Glutamatergic neuron (in vitro differentiated cells): ENCODE results near the gene OPN5. TPM values are rescaled to one million over a fixed set of nuclear protein-coding genes. Genes with fewer than 3 reads are reported as not detected.

Experiments
- DNase-seq: peaks from one replicate; pipeline ENCODE4 v3.0.0; 2022
- H3K27ac Mint-ChIP-seq: one replicate; pipeline ENCODE4 v1.8.0; 2020; ENCODE audit warnings: mild to moderate bottlenecking, mixed read lengths, inconsistent platforms; ENCODE audit not compliant: unreplicated experiment
- H3K27me3 Mint-ChIP-seq: one replicate; pipeline ENCODE4 v1.8.0; 2020; ENCODE audit warnings: mild to moderate bottlenecking, moderate library complexity, mixed read lengths, inconsistent platforms; ENCODE audit not compliant: unreplicated experiment
- H3K36me3 Mint-ChIP-seq: one replicate; pipeline ENCODE4 v1.8.0; 2020; ENCODE audit warnings: mild to moderate bottlenecking, mixed read lengths, inconsistent platforms; ENCODE audit not compliant: unreplicated experiment
- H3K4me1 Mint-ChIP-seq: one replicate; pipeline ENCODE4 v1.8.0; 2020; ENCODE audit warnings: mild to moderate bottlenecking, low read depth, mixed read lengths, inconsistent platforms; ENCODE audit not compliant: unreplicated experiment
- H3K4me3 Mint-ChIP-seq: one replicate; pipeline ENCODE4 v1.8.0; 2020; ENCODE audit warnings: mild to moderate bottlenecking, mixed read lengths, inconsistent platforms; ENCODE audit not compliant: unreplicated experiment
- H3K9me3 Mint-ChIP-seq: one replicate; pipeline ENCODE4 v1.8.0; 2020; ENCODE audit warnings: mild to moderate bottlenecking, moderate library complexity, mixed read lengths, inconsistent platforms; ENCODE audit not compliant: unreplicated experiment
- CTCF ChIP-seq: fragments of 200-600 bp; sonication (generic); IDR thresholded peaks from one replicate; pipeline ENCODE4 v1.5.0; 2021; ENCODE audit not compliant: partially characterized antibody, unreplicated experiment
- total RNA-seq: library from RNA; stranded (reverse); fragmentation: NEBNext Ultra II Directional; extraction: Animal tissue kit (Norgen Biotek cat#: 25700); gene quantifications from one replicate; pipeline ENCODE4 v1.2.1, GENCODE V29; 2021; ENCODE audit not compliant: unreplicated experiment

OPN5 gene
- total RNA-seq, 1 donor from 2014 or later = not detected

DNA sequence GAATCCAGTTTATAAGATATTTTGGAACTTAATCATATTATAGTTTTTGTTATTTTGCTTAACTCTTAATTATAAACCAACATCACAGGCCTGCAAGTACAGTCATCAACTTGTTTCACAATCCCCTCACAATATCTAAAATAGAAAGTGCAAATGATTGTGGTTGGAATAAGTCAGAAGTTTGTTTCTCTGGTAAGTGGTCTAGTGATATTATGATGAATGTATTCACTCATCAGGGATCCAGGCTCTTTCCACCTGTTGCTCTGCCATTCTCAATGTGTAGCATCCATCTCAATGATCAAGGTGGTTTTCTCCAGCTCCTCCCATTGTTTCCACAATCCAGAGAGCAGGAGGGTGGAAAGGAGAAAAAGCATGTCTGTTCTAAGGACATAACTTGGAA lies 54.2 kb downstream of the OPN5 start:
- H3K27ac Mint-ChIP-seq = no peak overlapping the region
- H3K27me3 Mint-ChIP-seq = no peaks in the 10 kb centered on the region
- no peaks in the 10 kb centered on the region for H3K9me3 Mint-ChIP-seq
- no peaks in the 10 kb centered on the region for H3K4me1 Mint-ChIP-seq
- H3K4me3 Mint-ChIP-seq = no peak overlapping the region
- DNase-seq = no peak
- TF ChIP-seq CTCF = no peak
- H3K36me3 Mint-ChIP-seq = no peaks in the 10 kb centered on the region

GRCh38 chr6:47836639-47837038 lies 54.8 kb downstream of the OPN5 start:
- no peak for DNase-seq
- H3K9me3 Mint-ChIP-seq = no peaks in the 10 kb centered on the region
- no peaks in the 10 kb centered on the region for H3K4me1 Mint-ChIP-seq
- H3K27me3 Mint-ChIP-seq = no peaks in the 10 kb centered on the region
- no peak for TF ChIP-seq CTCF
- H3K27ac Mint-ChIP-seq = no peak overlapping the region
- H3K4me3 Mint-ChIP-seq = no peak overlapping the region
- no peaks in the 10 kb centered on the region for H3K36me3 Mint-ChIP-seq

DNA sequence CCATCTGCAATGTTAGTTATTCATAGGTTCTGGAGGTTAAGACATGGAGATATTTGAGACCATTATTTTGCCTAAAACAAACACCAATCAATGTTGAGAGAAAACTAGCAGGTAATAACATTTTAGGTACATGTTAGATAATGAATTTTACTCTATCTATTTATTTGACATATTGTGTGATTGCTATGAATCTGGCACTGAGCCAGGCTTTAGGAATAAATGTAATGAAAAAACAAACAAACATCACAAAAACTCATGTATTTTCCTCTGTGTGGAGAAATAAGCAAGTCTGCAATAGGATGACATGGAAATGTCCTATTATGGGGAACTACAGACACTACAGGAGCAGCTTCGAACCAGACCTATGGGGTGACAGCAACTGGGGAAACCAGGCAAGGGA lies 57.8 kb downstream of the OPN5 start:
- H3K27ac Mint-ChIP-seq = no peak overlapping the region
- no peaks in the 10 kb centered on the region for H3K36me3 Mint-ChIP-seq
- TF ChIP-seq CTCF = no peak
- no peaks in the 10 kb centered on the region for H3K27me3 Mint-ChIP-seq
- no peaks in the 10 kb centered on the region for H3K9me3 Mint-ChIP-seq
- no peak for DNase-seq
- no peaks in the 10 kb centered on the region for H3K4me1 Mint-ChIP-seq
- H3K4me3 Mint-ChIP-seq = no peak overlapping the region

DNA sequence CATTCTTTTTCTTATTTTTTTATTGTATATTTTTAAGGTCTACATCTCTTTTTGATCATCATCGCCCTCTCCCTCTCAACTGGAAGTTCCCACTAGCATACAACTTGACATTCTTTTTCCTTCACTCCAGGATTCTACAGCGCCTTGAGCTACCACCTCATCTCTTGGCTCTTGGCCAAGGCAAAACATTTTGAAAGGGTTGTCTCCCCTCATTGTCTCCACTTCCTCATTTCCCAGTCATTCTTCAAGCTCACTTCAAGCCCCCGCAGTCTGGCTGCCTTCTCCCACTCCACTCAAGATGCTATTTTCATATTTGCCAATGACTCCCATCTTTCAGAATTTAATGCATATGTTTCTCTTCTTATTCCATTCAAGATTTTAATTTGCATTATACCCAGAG lies 63.0 kb downstream of the OPN5 start:
- no peaks in the 10 kb centered on the region for H3K36me3 Mint-ChIP-seq
- TF ChIP-seq CTCF = no peak

DNA sequence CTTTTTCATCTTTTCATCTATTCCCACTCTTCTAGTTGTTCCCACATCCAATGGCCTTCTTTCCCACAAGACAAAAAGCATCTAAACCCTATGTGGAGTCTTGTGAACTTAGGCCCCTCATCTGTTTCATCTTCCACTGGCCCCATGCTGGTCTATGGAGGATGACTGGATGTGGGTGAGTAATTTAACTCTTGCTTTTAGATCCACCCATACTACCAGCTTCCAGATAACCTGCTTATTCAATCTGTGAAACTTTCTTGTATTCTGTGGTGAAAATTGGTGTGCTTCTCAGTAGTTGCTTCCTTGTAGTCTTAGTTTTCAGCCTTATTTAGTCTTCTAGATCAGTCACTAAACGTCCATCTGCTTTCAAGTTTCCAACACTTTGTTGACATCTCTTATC lies 64.9 kb downstream of the OPN5 start:
- H3K27ac Mint-ChIP-seq = no peak overlapping the region
- no peaks in the 10 kb centered on the region for H3K4me1 Mint-ChIP-seq
- no peak for TF ChIP-seq CTCF
- H3K4me3 Mint-ChIP-seq = no peak overlapping the region
- no peaks in the 10 kb centered on the region for H3K36me3 Mint-ChIP-seq
- no peaks in the 10 kb centered on the region for H3K9me3 Mint-ChIP-seq
- H3K27me3 Mint-ChIP-seq = no peaks in the 10 kb centered on the region
- DNase-seq = no peak

More for the DNA sequence above, 63.0 kb downstream of the OPN5 start:
- Mint-ChIP-seq H3K4me1 (no peaks in the 10 kb centered on the region), H3K4me3 (no peak overlapping the region), H3K27ac (no peak overlapping the region), H3K9me3 (no peaks in the 10 kb centered on the region), H3K27me3 (no peaks in the 10 kb centered on the region)
- DNase-seq = no peak
